GM23338 (cell line): ENCODE measurements around the gene MYH15.

Experiments
- CREB1 ChIP-seq: fragments of 250-450 bp; sonication (Bioruptor Pico); IDR thresholded peaks from 2 replicates; pipeline ENCODE4 v1.5.0; 2020; ENCODE audit warnings: low read depth, mild to moderate bottlenecking, moderate library complexity
- EZH2 ChIP-seq: fragments of 200-600 bp; sonication (generic); IDR thresholded peaks from one replicate; pipeline ENCODE4 v1.8.0; 2017; ENCODE audit warnings: antibody characterized with exemption, mild to moderate bottlenecking, low read depth; ENCODE audit not compliant: unreplicated experiment
- EZH2phosphoT487 ChIP-seq: fragments of 200-600 bp; sonication (generic); IDR thresholded peaks from one replicate; pipeline ENCODE4 v1.8.1; 2018; ENCODE audit warnings: antibody characterized with exemption; ENCODE audit not compliant: unreplicated experiment
- JUNB ChIP-seq: IDR thresholded peaks from one replicate; pipeline ENCODE4 v1.6.1; 2016; ENCODE audit warnings: antibody characterized with exemption; ENCODE audit not compliant: unreplicated experiment
- POLR2AphosphoS5 ChIP-seq: IDR thresholded peaks from 2 replicates; pipeline ENCODE4 v1.6.1; 2016; ENCODE audit warnings: antibody characterized with exemption, low read depth
- STAT1 ChIP-seq: IDR thresholded peaks from one replicate; pipeline ENCODE4 v1.6.1; 2016; ENCODE audit warnings: antibody characterized with exemption; ENCODE audit not compliant: unreplicated experiment
- ZNF114 ChIP-seq: fragments of 250-450 bp; sonication (Bioruptor Pico); IDR thresholded peaks from 2 replicates; pipeline ENCODE4 v1.5.0; 2020; ENCODE audit warnings: mild to moderate bottlenecking, moderate library complexity
- TF ChIP-seq, protein P1 (sequence below), 2 experiments: fragments of 200-600 bp in 1 of 2; sonication (generic) in 1 of 2; conservative IDR thresholded peaks; 2 replicates each; pipeline versions ENCODE4 v1.5.1 to v1.6.1; 2016 to 2017; ENCODE audit warnings: antibody characterized with exemption in 2 of 2, low read depth in 2 of 2, mild to moderate bottlenecking in 2 of 2, moderate library complexity in 1 of 2
- TF ChIP-seq, protein P2 (sequence below): IDR thresholded peaks from 2 replicates; pipeline ENCODE4 v1.6.1; 2016; ENCODE audit warnings: antibody characterized with exemption
- TF ChIP-seq, protein P3 (sequence below): IDR thresholded peaks from one replicate; pipeline ENCODE4 v1.6.1; 2018; ENCODE audit warnings: antibody characterized with exemption; ENCODE audit not compliant: unreplicated experiment
- TF ChIP-seq, protein P4 (sequence below): fragments of 250-450 bp; sonication (Bioruptor Pico); IDR thresholded peaks from 2 replicates; pipeline ENCODE4 v1.5.0; 2020; ENCODE audit warnings: mild to moderate bottlenecking, moderate library complexity

DNA sequence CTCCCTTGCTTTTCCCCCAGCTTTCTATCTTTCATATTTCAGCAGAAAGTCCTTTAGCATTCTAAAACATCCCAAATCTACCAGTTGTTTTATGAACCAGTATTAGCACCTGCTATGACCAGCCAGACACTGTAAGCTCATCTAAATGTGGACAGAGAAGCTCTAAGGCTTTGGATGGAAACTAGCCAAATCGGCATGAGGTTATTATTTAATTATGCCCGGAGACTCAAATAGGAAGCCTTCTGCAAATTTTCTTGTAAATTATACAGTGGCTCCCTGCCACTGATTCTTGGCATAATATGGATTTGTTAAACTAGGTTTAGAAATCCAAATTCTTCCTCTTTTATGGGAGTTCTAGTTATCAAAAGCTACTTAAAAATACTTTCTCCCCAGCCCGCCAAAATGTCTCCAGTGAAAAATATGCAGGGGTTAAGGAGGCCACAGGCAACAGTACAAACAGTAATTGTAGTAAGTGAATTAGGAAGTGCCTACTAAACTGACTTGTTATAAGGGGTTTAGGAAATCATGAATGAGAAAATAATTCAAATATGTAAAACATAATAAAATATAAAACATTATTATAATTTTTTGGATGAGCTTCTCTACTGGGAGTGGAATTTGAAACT lies 15.4 kb downstream of the MYH15 start:
- TF ChIP-seq, protein P1, sequence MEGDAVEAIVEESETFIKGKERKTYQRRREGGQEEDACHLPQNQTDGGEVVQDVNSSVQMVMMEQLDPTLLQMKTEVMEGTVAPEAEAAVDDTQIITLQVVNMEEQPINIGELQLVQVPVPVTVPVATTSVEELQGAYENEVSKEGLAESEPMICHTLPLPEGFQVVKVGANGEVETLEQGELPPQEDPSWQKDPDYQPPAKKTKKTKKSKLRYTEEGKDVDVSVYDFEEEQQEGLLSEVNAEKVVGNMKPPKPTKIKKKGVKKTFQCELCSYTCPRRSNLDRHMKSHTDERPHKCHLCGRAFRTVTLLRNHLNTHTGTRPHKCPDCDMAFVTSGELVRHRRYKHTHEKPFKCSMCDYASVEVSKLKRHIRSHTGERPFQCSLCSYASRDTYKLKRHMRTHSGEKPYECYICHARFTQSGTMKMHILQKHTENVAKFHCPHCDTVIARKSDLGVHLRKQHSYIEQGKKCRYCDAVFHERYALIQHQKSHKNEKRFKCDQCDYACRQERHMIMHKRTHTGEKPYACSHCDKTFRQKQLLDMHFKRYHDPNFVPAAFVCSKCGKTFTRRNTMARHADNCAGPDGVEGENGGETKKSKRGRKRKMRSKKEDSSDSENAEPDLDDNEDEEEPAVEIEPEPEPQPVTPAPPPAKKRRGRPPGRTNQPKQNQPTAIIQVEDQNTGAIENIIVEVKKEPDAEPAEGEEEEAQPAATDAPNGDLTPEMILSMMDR (conservative IDR thresholded peaks at IDR 0.05; ENCODE audit: low read depth in 2 of 2) = no peak
- TF ChIP-seq JUNB (no peak), POLR2AphosphoS5 (no peak), EZH2 (no peak), EZH2phosphoT487 (no peak), STAT1 (no peak), CREB1 (no peak), ZNF114 (CRISPR knock-in tag) (no peak)
- TF ChIP-seq, protein P2, sequence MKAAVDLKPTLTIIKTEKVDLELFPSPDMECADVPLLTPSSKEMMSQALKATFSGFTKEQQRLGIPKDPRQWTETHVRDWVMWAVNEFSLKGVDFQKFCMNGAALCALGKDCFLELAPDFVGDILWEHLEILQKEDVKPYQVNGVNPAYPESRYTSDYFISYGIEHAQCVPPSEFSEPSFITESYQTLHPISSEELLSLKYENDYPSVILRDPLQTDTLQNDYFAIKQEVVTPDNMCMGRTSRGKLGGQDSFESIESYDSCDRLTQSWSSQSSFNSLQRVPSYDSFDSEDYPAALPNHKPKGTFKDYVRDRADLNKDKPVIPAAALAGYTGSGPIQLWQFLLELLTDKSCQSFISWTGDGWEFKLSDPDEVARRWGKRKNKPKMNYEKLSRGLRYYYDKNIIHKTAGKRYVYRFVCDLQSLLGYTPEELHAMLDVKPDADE = no peak
- TF ChIP-seq, protein P3, sequence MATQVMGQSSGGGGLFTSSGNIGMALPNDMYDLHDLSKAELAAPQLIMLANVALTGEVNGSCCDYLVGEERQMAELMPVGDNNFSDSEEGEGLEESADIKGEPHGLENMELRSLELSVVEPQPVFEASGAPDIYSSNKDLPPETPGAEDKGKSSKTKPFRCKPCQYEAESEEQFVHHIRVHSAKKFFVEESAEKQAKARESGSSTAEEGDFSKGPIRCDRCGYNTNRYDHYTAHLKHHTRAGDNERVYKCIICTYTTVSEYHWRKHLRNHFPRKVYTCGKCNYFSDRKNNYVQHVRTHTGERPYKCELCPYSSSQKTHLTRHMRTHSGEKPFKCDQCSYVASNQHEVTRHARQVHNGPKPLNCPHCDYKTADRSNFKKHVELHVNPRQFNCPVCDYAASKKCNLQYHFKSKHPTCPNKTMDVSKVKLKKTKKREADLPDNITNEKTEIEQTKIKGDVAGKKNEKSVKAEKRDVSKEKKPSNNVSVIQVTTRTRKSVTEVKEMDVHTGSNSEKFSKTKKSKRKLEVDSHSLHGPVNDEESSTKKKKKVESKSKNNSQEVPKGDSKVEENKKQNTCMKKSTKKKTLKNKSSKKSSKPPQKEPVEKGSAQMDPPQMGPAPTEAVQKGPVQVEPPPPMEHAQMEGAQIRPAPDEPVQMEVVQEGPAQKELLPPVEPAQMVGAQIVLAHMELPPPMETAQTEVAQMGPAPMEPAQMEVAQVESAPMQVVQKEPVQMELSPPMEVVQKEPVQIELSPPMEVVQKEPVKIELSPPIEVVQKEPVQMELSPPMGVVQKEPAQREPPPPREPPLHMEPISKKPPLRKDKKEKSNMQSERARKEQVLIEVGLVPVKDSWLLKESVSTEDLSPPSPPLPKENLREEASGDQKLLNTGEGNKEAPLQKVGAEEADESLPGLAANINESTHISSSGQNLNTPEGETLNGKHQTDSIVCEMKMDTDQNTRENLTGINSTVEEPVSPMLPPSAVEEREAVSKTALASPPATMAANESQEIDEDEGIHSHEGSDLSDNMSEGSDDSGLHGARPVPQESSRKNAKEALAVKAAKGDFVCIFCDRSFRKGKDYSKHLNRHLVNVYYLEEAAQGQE = no peak
- TF ChIP-seq, protein P4, sequence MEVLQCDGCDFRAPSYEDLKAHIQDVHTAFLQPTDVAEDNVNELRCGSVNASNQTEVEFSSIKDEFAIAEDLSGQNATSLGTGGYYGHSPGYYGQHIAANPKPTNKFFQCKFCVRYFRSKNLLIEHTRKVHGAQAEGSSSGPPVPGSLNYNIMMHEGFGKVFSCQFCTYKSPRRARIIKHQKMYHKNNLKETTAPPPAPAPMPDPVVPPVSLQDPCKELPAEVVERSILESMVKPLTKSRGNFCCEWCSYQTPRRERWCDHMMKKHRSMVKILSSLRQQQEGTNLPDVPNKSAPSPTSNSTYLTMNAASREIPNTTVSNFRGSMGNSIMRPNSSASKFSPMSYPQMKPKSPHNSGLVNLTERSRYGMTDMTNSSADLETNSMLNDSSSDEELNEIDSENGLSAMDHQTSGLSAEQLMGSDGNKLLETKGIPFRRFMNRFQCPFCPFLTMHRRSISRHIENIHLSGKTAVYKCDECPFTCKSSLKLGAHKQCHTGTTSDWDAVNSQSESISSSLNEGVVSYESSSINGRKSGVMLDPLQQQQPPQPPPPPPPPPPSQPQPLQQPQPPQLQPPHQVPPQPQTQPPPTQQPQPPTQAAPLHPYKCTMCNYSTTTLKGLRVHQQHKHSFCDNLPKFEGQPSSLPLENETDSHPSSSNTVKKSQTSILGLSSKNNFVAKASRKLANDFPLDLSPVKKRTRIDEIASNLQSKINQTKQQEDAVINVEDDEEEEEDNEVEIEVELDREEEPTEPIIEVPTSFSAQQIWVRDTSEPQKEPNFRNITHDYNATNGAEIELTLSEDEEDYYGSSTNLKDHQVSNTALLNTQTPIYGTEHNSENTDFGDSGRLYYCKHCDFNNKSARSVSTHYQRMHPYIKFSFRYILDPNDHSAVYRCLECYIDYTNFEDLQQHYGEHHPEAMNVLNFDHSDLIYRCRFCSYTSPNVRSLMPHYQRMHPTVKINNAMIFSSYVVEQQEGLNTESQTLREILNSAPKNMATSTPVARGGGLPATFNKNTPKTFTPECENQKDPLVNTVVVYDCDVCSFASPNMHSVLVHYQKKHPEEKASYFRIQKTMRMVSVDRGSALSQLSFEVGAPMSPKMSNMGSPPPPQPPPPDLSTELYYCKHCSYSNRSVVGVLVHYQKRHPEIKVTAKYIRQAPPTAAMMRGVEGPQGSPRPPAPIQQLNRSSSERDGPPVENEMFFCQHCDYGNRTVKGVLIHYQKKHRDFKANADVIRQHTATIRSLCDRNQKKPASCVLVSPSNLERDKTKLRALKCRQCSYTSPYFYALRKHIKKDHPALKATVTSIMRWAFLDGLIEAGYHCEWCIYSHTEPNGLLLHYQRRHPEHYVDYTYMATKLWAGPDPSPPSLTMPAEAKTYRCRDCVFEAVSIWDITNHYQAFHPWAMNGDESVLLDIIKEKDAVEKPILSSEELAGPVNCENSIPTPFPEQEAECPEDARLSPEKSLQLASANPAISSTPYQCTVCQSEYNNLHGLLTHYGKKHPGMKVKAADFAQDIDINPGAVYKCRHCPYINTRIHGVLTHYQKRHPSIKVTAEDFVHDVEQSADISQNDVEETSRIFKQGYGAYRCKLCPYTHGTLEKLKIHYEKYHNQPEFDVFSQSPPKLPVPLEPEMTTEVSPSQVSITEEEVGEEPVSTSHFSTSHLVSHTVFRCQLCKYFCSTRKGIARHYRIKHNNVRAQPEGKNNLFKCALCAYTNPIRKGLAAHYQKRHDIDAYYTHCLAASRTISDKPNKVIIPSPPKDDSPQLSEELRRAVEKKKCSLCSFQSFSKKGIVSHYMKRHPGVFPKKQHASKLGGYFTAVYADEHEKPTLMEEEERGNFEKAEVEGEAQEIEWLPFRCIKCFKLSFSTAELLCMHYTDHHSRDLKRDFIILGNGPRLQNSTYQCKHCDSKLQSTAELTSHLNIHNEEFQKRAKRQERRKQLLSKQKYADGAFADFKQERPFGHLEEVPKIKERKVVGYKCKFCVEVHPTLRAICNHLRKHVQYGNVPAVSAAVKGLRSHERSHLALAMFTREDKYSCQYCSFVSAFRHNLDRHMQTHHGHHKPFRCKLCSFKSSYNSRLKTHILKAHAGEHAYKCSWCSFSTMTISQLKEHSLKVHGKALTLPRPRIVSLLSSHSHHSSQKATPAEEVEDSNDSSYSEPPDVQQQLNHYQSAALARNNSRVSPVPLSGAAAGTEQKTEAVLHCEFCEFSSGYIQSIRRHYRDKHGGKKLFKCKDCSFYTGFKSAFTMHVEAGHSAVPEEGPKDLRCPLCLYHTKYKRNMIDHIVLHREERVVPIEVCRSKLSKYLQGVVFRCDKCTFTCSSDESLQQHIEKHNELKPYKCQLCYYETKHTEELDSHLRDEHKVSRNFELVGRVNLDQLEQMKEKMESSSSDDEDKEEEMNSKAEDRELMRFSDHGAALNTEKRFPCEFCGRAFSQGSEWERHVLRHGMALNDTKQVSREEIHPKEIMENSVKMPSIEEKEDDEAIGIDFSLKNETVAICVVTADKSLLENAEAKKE = no peak
